ENCODE data around the gene CFAP46. TPM values are rescaled to one million over a fixed set of nuclear protein-coding genes. Genes with fewer than 3 reads are reported as not detected.

The CFAP46 gene
- total RNA-seq, 4 donors from 2014 or later, result 0.19 to 0.92 (median 0.54) TPM

- intact Hi-C loops (cut with DNase I), result no loop called here
- Histone ChIP-seq H3K36me3 (no peaks in the 10 kb centered on the region), H3K27me3 (peaks cover 0 to 55% (median 0%) of the 10 kb centered on the region in 4 donors), H3K4me3 (no peak overlapping the region), H3K4me1 (peaks cover 0 to 28% (median 4%) of the 10 kb centered on the region in 3 donors), H3K9me3 (no peaks in the 10 kb centered on the region), H3K27ac (no peak overlapping the region)
- no peak for DNase-seq
- TF ChIP-seq POLR2A (IDR thresholded peaks at IDR 0.05) (no peak), CTCF (IDR thresholded peaks at IDR 0.05) (no peak)
- 89 to 93% methylated on average over 23 of the region's 32 CpGs for WGBS, 2 donors
These were observed 83.1 kb downstream of the CFAP46 start for GRCh38 chr10:132859084-132859855.

- H3K27me3 ChIP-seq, result peaks cover 0 to 52% (median 0%) of the 10 kb centered on the region in 4 donors
- DNase-seq, result no peak
- intact Hi-C loops (cut with DNase I), result no loop called here
- no peak for TF ChIP-seq POLR2A (IDR thresholded peaks at IDR 0.05)
- no peak for TF ChIP-seq CTCF (IDR thresholded peaks at IDR 0.05)
- no peak overlapping the region for H3K27ac ChIP-seq
- no peaks in the 10 kb centered on the region for H3K9me3 ChIP-seq
- H3K4me1 ChIP-seq, result peaks cover 0 to 28% (median 4%) of the 10 kb centered on the region in 3 donors
- H3K4me3 ChIP-seq, result no peak overlapping the region
- H3K36me3 ChIP-seq, result no peaks in the 10 kb centered on the region
- WGBS, 2 donors, result 90 to 98% methylated on average over 12 to 13 of the region's 45 CpGs
These were observed 84.0 kb downstream of the CFAP46 start for GRCh38 chr10:132858121-132859081.

GRCh38 chr10:132856869-132857524, 85.4 kb downstream of the CFAP46 start:
- no peak for TF ChIP-seq POLR2A (IDR thresholded peaks at IDR 0.05)
- TF ChIP-seq CTCF (IDR thresholded peaks at IDR 0.05), result no peak
- Histone ChIP-seq H3K4me1 (peaks cover 0 to 17% (median 4%) of the 10 kb centered on the region in 3 donors), H3K27ac (no peak overlapping the region), H3K9me3 (no peaks in the 10 kb centered on the region), H3K4me3 (no peak overlapping the region), H3K36me3 (no peaks in the 10 kb centered on the region), H3K27me3 (peaks cover 0 to 38% (median 0%) of the 10 kb centered on the region in 4 donors)
- 87 to 95% methylated on average over 11 to 13 of the region's 13 CpGs for WGBS, 2 donors
- DNase-seq, result no peak
- intact Hi-C loops (cut with DNase I), result no loop called here

GRCh38 chr10:132855889-132856288, 86.5 kb downstream of the CFAP46 start:
- 75 to 80% methylated on average over 7 of the region's 7 CpGs for WGBS, 2 donors
- H3K4me1 ChIP-seq, result peaks cover 0 to 12% (median under 1%) of the 10 kb centered on the region in 3 donors
- no peak for DNase-seq
- H3K27me3 ChIP-seq, result peaks cover 0 to 27% (median 0%) of the 10 kb centered on the region in 4 donors
- H3K27ac ChIP-seq, result no peak overlapping the region
- H3K4me3 ChIP-seq, result no peak overlapping the region
- H3K9me3 ChIP-seq, result no peaks in the 10 kb centered on the region
- H3K36me3 ChIP-seq, result no peaks in the 10 kb centered on the region
- intact Hi-C loops (cut with DNase I), result no loop called here
- TF ChIP-seq CTCF (IDR thresholded peaks at IDR 0.05) (no peak), POLR2A (IDR thresholded peaks at IDR 0.05) (no peak)

Data from esophagus squamous epithelium (tissue), 5 donors.